GM21381 (cell line): ENCODE data around the gene NUDT19.
"Not testable (repeated sequence)": the region's sequence is repeated elsewhere in the genome, so short reads cannot be mapped to it uniquely, and the experiment has no call there.

Source experiments
- ATAC-seq: cut with Tn5 transposase; IDR thresholded peaks from one replicate; pipeline ENCODE4 v1.9.1; 2021; ENCODE audit warnings: mild to moderate bottlenecking, moderate library complexity; ENCODE audit not compliant: unreplicated experiment

Gene NUDT19

DNA sequence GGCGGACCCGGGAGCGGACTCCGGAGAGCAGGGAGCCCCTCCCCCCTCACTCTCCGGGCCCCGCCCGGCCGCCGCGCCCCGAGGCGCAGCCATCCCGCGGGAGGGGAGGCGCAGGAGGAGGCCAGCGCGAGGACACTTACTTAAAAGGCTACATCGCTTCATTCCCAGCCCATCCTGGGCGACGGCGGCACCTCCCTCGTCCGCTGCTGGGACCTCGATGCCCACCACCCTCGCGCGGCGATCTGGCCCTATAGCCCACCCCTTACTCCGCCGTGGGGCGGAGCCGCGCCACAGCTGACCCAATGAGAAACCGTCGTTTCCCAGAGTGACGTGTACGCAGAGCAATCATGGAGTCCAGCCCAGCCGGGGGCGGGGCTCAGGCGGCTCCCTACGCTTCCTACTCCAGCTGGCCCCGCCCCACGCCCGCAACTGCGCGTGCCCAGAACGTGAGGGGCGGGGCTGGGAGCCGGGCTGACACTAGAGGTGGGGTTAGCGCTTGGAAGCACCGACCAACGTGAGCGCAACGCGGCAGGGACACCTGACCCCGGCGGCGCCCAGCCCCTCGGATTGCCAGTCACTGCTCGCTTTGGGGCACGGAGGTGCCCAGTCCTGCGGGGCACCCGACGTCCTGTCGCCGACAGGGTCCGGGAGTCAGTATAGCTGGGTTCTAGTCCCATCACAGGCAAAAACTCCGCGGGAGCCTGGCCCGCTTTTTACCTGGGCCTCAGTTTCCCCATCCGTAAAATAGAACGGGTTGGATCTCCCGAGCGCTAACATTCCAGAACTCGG, 16.5 kb upstream of the NUDT19 start, which contains the start of gene ANKRD27:
Gene ANKRD27, minus strand, starts transcription at position 250 of the 789 bp plus-strand sequence. CDS start 16,165 bp downstream, outside the sequence.
- ATAC-seq = peak; percentile 96

DNA sequence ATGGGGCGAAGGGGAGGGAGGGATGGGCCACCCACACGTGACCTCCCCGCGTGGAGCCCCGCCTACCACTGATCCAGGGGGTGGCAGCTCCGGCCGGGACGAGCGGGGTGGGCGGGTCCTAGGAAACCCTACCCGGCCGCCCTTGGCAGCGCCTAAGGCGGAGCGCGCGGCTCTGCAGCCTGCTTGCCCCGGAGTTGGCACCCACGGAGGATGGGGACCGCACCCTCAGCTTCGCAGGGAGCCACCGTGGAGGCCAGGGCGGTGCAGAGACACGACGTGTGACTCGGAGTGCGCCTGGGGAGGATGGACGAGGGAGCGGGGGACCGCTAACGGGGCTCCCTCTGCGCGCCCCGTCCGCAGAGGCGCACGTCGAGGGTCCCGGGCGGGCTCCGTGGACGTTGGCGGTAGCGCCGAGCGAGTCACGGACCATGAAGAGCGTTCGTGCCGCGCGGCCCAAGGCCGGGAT, 15.9 kb upstream of the NUDT19 start, which contains the start of gene RGS9BP:
Gene RGS9BP, plus strand, starts transcription at position 129 of the 466 bp plus-strand sequence. CDS start 416 bp downstream, outside the sequence.
- ATAC-seq = no peak

DNA sequence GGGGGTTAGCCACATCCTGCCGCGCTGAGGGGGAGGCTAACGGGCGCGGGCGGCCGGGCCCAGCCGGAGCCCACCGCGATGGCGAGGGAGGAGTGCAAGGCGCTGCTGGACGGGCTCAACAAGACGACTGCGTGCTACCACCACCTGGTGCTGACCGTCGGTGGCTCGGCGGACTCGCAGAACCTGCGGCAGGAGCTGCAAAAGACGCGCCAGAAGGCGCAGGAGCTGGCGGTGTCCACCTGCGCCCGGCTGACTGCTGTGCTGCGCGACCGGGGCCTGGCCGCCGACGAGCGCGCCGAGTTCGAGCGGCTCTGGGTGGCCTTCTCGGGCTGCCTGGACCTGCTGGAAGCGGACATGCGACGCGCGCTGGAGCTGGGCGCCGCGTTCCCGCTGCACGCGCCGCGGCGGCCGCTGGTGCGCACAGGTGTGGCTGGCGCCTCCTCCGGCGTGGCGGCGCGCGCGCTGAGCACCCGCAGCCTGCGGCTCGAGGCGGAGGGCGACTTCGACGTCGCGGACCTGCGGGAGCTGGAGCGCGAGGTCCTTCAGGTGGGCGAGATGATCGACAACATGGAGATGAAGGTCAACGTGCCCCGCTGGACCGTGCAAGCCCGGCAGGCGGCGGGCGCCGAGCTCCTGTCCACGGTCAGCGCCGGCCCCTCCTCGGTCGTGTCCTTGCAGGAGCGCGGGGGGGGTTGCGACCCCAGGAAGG, 15.3 kb upstream of the NUDT19 start:
- ATAC-seq = no peak

DNA sequence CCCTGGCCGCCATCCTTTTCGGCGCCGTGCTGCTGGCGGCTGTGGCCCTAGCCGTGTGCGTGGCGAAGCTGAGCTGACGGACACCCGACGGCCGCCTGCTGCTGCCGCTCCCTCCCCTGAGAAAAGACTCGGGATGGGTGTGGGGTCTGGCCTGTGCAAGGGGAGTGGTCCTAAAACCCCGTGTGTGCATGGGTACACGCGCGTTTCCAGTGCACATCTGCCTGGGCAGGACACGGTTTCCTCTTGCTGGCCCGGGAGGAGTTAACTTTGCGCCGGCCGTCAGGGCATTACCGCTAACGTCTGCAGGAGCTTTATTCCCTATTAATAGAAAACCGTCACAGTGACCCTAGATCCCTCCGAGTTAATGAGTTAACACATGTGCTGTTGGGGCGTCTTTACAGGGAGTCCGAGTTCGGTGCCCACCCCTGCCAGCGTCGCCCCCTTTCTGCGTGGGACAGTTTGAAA, 14.7 kb upstream of the NUDT19 start:
- ATAC-seq = no peak

DNA sequence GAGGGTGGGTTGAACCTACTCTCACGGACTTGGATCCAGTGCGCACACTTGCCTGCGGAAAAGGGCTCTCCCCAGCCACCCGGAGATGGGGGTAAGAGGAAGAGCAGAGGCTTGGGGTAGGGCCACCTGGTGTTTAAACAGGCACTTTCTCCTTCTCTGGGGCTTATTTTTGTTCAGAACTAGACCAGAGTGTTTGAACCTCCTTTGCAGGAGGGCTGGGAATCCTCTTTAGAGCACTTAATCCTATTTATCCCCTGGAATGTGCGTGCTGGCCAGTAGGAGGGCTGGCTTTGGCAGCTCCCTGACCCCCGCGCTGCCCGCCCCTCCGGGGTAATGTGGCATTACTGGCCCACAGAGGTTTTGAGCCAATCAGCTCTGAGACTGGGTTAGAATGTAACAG, 14.0 kb upstream of the NUDT19 start:
- no peak for ATAC-seq

DNA sequence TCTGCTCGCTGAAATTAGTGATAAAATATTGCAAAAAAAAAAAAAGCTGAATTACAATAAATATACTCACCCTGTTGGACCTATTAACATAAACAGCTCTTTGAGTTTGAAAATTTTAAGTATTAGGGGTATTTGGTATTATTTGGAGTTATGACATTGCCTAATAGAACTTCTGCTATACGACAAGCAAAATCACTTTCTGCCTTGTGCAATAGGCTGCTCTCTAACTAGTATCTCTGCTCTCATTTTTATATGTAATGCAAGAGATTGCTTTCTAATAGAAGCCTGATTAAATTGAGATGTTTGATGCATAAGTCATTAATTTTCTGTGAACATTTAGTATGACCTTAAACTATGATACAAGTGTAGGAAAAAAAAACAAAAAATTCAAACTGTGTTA, 10.6 kb upstream of the NUDT19 start:
- ATAC-seq = no peak

DNA sequence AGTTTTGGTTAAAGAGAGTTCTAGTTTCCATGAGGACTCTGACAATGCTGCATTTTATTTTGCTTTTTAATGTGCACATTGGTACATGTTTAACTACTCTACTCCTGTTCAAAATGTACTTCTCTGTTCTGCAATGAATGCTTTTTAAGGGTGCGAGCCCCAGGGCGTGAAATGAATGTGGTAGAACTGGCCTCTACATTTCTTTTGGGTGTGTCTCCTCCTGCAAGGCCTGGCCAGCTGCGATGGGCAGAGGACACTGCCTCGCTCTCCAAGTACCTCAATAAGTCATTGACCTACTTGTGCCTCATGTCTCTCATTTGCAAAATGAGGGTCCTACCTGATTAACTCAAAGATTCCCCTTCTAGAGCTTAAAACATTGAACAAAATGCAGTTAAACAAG, 9.3 kb upstream of the NUDT19 start:
- no peak for ATAC-seq

DNA sequence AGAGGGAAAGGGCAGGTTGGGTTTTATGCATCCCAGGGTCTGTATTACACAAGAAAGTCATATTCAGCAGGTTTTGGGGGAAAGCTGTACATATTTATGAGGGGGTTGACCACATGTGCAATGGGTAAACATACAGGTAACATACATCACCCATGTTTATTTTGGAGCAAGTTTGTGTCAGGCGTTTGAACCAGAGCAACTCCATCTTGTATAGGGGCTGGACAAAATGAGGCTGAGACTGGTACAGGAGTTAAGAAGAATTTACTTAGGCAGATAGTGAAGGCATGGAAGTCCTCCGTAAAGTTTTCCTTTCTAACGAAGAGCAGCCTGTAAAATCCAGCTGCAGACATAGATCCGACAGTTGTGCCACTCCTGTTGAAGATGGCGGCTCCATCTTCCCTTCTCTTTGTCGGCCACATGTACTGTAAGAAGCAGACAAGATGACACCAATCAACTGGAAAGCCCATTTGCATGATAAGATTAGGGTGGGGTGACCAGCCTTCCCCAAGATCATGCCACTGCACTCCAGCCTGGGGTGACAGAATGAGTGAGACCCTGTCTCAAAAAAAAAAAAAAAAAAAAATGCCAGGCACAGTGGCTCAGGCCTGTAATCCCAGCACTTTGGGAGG, 4.7 kb upstream of the NUDT19 start:
- ATAC-seq = no peak

DNA sequence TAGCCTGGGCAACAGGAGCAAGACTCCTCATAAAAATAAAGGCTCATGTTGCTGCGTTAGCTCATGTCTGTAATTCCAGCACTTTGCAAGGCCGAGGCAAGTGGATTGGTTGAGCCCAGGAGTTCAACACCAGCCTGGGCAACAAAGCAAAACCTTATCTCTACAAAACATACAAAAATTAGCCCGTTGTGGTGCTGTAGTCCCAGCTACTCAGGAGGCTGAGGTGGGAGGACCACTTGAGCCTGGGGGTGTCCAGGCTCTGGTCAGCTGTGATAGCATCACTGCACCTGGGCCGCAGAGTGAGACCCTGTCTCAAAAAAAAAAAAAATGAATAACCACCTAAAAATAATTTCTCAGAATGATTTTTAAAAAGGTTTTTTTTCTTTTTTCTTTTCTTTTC, 3.9 kb upstream of the NUDT19 start:
- no peak for ATAC-seq

DNA sequence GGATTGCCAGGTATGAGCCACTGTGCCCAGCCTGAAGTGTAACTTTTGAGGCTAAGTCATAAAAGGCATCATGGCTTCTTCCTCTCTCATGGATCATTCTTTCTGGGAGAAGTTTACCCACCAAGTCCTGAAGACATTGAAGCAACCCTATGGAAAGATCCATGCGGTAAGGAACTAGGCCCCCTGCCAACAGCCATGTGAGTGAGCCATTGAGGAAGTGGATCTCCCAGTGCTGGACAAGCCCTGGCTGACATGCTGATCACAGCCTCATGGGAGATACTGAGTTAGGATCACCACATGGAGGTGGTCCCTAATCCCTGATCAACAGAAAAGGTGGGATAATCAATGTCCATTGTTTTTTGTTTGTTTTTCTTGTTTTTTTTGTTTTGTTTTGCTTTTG, 3.3 kb upstream of the NUDT19 start:
- ATAC-seq = no peak

DNA sequence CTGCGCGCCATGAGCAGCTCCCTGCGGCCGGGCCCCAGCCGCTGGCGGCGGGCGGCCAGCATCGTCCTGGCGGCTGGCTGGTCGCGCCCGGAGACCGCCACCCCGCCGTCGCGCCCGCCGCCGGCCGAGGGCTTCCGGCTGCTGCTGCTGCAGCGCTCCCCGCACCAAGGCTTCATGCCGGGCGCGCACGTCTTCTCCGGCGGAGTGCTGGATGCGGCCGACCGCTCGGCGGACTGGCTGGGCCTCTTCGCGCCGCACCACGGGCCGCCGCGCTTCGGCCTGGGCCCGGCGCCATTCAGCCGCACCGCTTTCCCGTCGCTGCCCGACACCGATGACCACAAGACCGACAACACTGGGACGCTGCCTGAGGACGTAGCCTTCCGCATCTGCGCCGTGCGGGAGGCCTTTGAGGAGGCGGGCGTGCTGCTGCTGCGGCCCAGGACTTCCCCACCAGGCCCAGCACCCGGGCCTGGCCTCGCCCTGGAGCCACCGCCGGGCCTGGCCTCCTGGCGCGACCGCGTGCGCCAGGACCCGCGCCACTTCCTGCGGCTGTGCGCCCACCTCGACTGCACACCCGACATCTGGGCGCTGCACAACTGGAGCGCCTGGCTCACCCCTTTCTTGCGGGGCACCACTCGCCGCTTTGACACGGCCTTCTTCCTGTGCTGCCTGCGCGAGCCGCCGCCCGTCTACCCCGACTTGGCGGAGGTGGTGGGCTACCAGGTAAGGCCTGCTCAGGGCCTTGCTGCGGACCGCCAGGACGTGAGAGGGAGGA, 518 bp downstream of the NUDT19 start:
- peak; percentile 59 for ATAC-seq

DNA sequence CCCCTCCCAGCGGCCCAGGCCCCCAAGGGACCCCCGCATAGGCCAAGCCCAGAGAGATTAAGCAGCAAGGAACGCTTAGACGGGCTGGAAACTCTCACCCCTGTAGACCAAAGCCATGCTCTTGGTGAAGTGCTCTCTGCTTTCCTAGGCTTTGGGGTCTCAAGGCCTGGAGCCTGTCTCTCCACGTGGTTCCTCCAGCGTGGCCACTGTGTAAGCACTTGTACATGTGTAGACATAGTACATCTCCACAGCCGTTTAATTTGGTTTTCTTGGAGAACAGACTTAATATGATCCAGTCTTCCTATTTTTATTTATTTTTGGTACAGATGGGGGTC, 1.1 kb downstream of the NUDT19 start:
- no peak for ATAC-seq

DNA sequence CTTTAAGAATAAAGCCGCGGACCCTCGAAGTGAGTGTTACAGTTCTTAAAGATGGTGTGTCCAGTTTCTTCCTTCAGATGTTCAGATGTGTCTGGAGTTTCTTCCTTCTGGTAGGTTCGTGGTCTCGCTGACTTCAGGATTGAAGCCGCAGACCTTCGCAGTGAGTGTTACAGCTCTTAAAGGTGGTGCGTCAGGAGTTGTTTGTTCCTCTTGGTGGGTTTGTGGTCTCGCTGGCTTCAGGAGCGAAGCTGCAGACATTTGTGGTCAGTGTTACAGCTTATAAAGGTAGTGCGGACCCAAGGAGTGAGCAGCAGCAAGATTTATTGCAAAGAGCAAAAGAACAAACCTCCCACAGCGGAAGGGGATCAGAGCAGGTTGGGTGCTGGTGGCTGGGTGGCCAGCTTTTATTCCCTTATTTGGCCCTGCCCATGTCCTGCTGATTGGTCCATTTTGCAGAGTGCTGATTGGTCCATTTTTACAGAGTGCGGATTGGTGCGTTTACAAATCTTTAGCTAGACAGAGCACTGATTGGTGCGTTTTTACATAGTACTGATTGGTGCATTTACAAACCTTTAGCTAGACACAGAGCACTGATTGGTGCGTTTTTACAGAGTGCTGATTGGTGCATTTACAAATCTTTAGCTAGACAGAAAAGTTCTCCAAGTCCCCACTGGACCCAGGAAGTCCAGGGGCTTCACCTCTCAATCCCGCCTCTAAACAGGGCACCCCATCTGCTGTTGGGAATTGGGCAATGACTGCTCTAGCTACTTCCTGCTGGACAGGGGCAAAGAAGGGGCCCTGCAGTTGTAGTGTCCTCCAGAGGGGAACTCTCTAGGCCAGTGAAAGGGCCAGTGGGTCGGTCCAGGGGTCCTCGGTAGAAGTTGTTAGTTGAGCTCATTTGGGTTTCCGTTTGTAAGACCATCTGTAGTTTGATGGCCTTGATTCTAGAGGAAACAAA, 1.8 kb downstream of the NUDT19 start:
- ATAC-seq = not testable (repeated sequence)

DNA sequence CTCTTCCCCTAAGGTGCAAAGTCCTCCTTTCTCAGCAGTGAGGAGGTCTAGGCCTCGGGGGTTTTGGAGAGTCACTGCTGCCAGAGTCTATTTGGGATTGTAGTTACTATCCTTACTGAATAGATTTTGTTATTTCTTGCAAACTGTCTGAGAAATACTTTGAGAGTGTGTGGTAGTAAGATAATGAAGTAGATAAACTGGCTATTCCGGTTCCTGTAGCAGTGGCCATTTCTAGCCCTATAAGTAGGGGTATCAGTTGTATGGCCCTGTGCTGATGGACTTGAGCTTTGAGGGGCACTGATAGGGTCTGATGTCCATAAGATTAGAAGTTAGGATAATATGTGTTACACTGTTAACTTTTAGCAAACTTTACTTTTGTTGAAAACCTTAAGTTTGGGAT, 2.7 kb downstream of the NUDT19 start:
- not testable (repeated sequence) for ATAC-seq

DNA sequence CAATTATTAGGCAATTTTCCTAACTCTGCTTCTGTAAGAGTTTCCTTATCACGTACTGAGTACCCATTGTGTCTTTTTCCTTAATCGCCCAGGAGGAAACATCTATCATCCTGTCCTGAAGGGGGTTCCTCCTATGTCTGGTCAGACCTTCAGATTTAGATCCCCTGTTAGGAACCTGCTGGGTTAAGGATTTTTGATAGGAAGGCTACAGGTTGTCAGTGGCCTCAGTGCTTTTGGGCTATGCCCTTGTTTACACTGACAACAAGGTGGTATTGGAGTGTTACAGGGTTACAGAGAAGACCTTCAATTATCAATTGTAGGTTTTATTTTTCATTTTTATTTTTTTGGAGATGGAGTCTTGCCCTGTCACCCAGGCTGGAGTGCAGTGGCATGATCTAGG, 3.2 kb downstream of the NUDT19 start:
- not testable (repeated sequence) for ATAC-seq

DNA sequence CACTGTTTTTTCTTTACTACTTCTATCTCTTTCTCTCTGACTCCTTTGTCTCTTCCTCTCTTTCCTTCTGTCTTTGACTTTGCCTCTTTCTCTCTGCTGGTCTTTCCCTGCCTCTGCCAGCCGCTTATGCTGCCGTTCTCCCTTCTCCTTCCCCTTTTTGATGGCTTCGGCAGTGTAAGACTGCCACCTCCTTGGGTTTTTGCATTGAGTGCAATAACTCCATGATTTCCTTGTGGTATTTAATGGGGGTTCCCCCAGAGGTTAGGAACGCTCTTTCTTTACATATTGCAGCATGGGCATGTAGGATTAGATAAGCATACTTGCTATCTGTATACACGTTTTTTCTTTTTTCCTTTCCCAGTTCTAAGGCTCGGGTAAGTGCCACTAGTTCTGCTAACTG, 3.9 kb downstream of the NUDT19 start:
- ATAC-seq = not testable (repeated sequence)

DNA sequence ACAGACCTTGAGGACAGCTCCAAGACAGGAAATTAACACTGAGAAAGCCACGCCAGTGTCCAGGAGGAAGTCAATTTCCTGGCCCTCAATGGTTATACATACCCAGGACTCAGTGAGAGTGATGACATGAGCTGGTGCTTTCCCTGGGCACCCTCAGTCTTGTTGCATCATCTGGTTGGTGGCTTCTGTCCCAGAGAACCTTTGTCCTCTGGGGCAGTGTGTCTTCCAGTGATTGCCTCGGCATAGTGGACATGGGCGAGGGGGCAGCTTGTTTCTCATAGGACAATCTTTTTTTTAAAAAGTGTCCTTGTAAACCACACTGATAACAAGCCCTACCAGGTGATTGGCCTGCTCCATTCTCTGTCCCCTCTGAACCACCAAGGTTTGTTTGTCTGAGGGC, 5.2 kb downstream of the NUDT19 start:
- ATAC-seq = not testable (repeated sequence)

DNA sequence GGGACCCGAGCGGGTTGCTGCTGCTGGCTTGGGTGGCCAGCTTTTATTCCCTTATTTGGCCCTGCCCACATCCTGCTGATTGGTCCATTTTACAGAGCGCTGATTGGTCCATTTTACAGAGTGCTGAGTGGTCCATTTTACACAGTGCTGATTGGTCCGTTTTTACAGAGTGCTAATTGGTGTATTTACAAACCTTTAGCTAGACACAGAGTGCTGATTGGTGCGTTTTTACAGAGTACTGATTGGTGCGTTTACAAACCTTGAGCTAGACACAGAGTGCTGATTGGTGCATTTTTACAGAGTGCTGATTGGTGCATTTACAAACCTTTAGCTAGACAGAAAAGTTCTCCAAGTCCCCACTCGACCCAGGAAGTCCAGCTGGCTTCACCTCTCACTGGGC, 8.5 kb downstream of the NUDT19 start:
- not testable (repeated sequence) for ATAC-seq

DNA sequence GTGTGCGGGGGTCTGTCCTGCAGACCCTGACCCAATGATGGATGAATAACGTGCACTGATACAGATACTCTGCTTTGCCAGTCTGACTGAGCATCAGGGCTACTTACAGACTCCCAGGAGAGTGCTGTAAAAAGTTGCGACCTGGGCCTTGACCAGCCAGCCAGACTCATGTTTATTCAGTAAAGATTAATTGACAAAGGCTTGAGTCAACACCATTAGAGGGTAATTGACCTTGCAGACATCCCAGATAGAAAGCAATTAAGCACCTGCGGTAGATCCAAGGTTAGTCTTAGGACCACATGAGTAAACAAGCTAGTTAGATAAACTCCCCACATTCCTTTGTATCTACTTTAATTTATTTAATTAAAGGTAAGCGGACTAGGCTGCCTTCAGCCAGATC, 10.4 kb downstream of the NUDT19 start:
- ATAC-seq = no peak

DNA sequence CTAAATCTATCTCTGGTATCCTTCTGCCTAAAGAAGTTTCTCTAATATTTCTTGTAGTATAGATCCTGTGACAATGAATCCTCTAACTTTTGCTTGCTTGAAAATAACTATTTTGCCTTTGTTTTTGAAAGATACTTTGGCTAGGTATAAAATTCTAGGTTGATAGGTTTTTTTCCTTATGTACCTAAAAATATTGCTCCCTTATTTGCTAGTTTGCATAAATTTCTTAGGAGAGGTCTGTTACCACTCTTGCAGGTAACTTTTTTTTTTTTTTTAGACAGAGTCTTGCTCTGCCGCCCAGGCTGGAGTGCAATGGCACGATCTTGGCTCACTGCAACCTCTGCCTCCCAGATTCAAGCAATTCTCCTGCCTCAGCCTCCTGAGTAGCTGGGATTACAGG, 12.4 kb downstream of the NUDT19 start:
- ATAC-seq = not testable (repeated sequence)
